ENCODE results near the gene FDXACB1. TPM values are rescaled to one million over a fixed set of nuclear protein-coding genes. Genes with fewer than 3 reads are reported as not detected.

The FDXACB1 gene
- total and polyA plus RNA-seq, 8 donors = 0.29 to 4.3 (median 1.5) TPM; not detected in 2

DNA sequence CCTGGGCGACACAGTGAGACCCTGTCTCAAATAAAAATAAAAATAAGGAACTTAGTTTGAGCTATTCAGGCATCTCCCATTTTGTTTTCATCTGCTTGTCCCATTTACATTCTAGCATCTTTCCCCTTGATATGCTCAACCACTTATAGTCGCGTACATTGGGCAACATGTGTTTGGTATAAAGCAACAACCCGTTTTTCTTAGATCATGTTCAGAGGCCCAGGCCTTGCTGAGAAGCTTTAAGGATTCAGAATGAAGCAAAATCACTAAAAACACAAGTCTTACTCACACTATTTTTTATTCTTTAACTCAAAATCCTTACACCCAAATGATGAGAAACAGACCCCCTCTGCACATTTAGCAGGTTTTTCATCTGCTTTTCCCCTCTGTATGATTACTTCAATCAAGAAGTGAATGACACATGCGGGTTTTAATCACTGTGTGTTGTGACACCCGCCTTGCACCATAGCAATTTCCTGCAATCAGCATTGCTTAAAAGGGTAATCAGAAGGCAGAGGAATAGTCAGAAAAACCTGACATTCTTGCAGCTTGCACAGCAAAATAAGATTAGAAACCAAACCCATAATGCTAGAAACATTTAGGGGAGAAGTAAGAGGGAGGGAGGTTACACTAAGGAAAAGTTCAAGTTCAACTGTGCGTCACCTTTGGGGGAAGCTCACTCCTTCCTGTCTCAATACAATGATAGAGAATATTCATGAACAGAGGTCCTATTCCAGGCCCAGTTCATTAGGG, 33.5 kb downstream of the FDXACB1 start:
- Histone ChIP-seq H3K27ac (no peak overlapping the region), H3K4me1 (peaks cover 0 to 24% (median 6%) of the 10 kb centered on the region in 4 donors), H3K27me3 (no peaks in the 10 kb centered on the region), H3K4me3 (no peak overlapping the region), H3K36me3 (peaks cover 21 to 82% (median 79%) of the 10 kb centered on the region in 4 donors), H3K9me3 (no peaks in the 10 kb centered on the region)
- TF ChIP-seq POLR2A (IDR thresholded peaks at IDR 0.05) = no peak
- TF ChIP-seq POLR2AphosphoS5 (IDR thresholded peaks at IDR 0.05) = no peak
- no peak for TF ChIP-seq EP300 (IDR thresholded peaks at IDR 0.05)
- TF ChIP-seq CTCF (IDR thresholded peaks at IDR 0.05) = no peak
- DNase-seq = no peak
- intact Hi-C loops (cut with DNase I; ENCODE audit: low total_unique reads) = loop anchor here (10.0 kb wide), 2 partner anchors 61 to 281 kb away; no protein-coding TSS in a partner anchor
- 78 to 91% (median 86%) methylated on average over 7 of the region's 7 CpGs for WGBS, 5 donors

- H3K4me1 ChIP-seq = peaks cover 0 to 26% (median 8%) of the 10 kb centered on the region in 4 donors
- intact Hi-C loops (cut with DNase I; ENCODE audit: low total_unique reads) = loop anchor here (10.0 kb wide), 2 partner anchors 59 to 279 kb away; no protein-coding TSS in a partner anchor
- H3K36me3 ChIP-seq = peaks cover 16 to 69% (median 63%) of the 10 kb centered on the region in 4 donors
- H3K27ac ChIP-seq = no peak overlapping the region
- H3K4me3 ChIP-seq = no peak overlapping the region
- no peak for DNase-seq
- H3K9me3 ChIP-seq = no peaks in the 10 kb centered on the region
- no peak for TF ChIP-seq CTCF (IDR thresholded peaks at IDR 0.05)
- no peak for TF ChIP-seq POLR2AphosphoS5 (IDR thresholded peaks at IDR 0.05)
- no peak for TF ChIP-seq POLR2A (IDR thresholded peaks at IDR 0.05)
- no peak for TF ChIP-seq EP300 (IDR thresholded peaks at IDR 0.05)
- no peaks in the 10 kb centered on the region for H3K27me3 ChIP-seq
- 72 to 86% (median 76%) methylated on average over 5 of the region's 5 CpGs for WGBS, 5 donors
Measured at GRCh38 chr11:111843661-111844060, 35.3 kb downstream of the FDXACB1 start.

- TF ChIP-seq EP300 (IDR thresholded peaks at IDR 0.05) (no peak), CTCF (IDR thresholded peaks at IDR 0.05) (peak in 5 of 7 experiments; percentile 66 to 92 (median 91)), POLR2A (IDR thresholded peaks at IDR 0.05) (no peak), POLR2AphosphoS5 (IDR thresholded peaks at IDR 0.05) (peak in 2 of 3 donors; percentile 35 to 75)
- H3K36me3 ChIP-seq = peaks cover 21 to 65% (median 57%) of the 10 kb centered on the region in 4 donors
- no peaks in the 10 kb centered on the region for H3K27me3 ChIP-seq
- intact Hi-C loops (cut with DNase I; ENCODE audit: low total_unique reads) = loop anchor here (10.0 kb wide), 2 partner anchors 57 to 277 kb away; no protein-coding TSS in a partner anchor
- 17 to 25% (median 22%) methylated on average over 10 of the region's 10 CpGs for WGBS, 5 donors
- H3K4me3 ChIP-seq = no peak overlapping the region
- peak overlapping the region in 1 of 5 donors; percentile 49 for H3K27ac ChIP-seq
- peak; percentile 93 to 94 for DNase-seq
- no peaks in the 10 kb centered on the region for H3K9me3 ChIP-seq
- peaks cover 0 to 25% (median 12%) of the 10 kb centered on the region in 4 donors for H3K4me1 ChIP-seq
Measured at GRCh38 chr11:111841370-111842053, 37.5 kb downstream of the FDXACB1 start.

DNA sequence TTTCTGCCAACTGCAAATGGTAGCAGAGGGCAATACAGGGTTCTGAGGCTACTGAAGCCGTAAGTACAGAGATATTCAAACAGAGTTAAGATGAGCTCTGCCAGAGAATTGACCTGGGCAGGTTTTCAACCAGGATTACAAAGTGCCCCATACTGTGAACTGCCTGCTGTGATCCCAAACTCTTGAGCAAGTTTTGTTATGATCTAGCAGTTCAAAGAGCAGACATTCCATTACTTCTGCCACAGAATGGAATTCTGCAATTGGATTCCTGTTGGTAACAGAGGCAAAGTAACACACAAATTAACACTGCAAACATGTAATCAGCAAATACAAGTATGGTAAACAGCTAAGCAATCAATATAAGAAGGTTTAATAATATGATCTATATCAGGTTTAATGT, 38.8 kb downstream of the FDXACB1 start:
- peaks cover 15 to 65% (median 59%) of the 10 kb centered on the region in 4 donors for H3K36me3 ChIP-seq
- peaks cover 0 to 33% (median 14%) of the 10 kb centered on the region in 4 donors for H3K4me1 ChIP-seq
- H3K27me3 ChIP-seq = no peaks in the 10 kb centered on the region
- DNase-seq = no peak
- peak overlapping the region in 1 of 5 donors; percentile 32 for H3K27ac ChIP-seq
- no peak overlapping the region for H3K4me3 ChIP-seq
- H3K9me3 ChIP-seq = no peaks in the 10 kb centered on the region
- TF ChIP-seq CTCF (IDR thresholded peaks at IDR 0.05) (no peak), POLR2AphosphoS5 (IDR thresholded peaks at IDR 0.05) (no peak), EP300 (IDR thresholded peaks at IDR 0.05) (no peak), POLR2A (IDR thresholded peaks at IDR 0.05) (no peak)
- intact Hi-C loops (cut with DNase I; ENCODE audit: low total_unique reads) = loop anchor here (10.0 kb wide), 2 partner anchors 55 to 275 kb away; no protein-coding TSS in a partner anchor
- 51 to 74% (median 69%) methylated on average over 1 of the region's 1 CpG for WGBS, 5 donors
